PC-3 (cell line): Measurements from ENCODE around the gene SAPCD2. TPM values are rescaled to one million over a fixed set of nuclear protein-coding genes. Genes with fewer than 3 reads are reported as not detected.
A peak's percentile ranks its signal among the peaks of the same experiment; 100 is the strongest.

Experiments used
- ATAC-seq: fragments of 200-7000 bp; cut with Tn5 transposase; 2 replicates; pipeline ENCODE4 v1.9.1; 2020; ENCODE audit warnings: mild to moderate bottlenecking, moderate library complexity
- BruUV-seq: library from RNA; stranded (reverse); fragments of 400-500 nt; replicated peaks from 2 replicates; lab custom pipeline; 2021; lab: Mats Ljungman, UMichigan
- CTCF ChIA-PET: fragments of 300-600 bp; sonication (Branson Sonifier 250); formaldehyde crosslinking; loops from one replicate; lab custom pipeline; 2022; ENCODE audit warnings: antibody characterized with exemption; lab: Charles Lee
- POLR2A ChIA-PET: fragments of 300-600 bp; sonication (Branson Sonifier 250); formaldehyde crosslinking; loops from one replicate; lab custom pipeline; 2022; ENCODE audit warnings: antibody characterized with exemption; ENCODE audit not compliant: unreplicated experiment; lab: Charles Lee
- DNase-seq: peaks from one replicate; pipeline ENCODE4 v3.0.0-alpha.2; 2015
- H2AFZ ChIP-seq: fragments of 300-600 bp; sonication (generic); 2 replicates; pipeline ENCODE4 v1.6.0; 2016; ENCODE audit warnings: antibody characterized with exemption, low read length
- H3F3A ChIP-seq: fragments of 300-600 bp; sonication (generic); one replicate; pipeline ENCODE4 v1.6.0; 2017; ENCODE audit warnings: antibody characterized with exemption, low read length, control low read depth, mild to moderate bottlenecking; ENCODE audit not compliant: unreplicated experiment
- H3K27ac ChIP-seq: fragments of 300-600 bp; sonication (generic); 2 replicates; pipeline ENCODE4 v1.5.1; 2016; ENCODE audit warnings: mild to moderate bottlenecking, low read length
- H3K27me3 ChIP-seq: fragments of 300-600 bp; sonication (generic); 2 replicates; pipeline ENCODE4 v1.6.1; 2016; ENCODE audit warnings: low read length, mixed read lengths
- H3K36me3 ChIP-seq: fragments of 300-600 bp; sonication (generic); 2 replicates; pipeline ENCODE4 v1.6.1; 2016; ENCODE audit warnings: low read depth, mixed run types, low read length, mixed read lengths
- H3K4me1 ChIP-seq: fragments of 300-600 bp; sonication (generic); 2 replicates; pipeline ENCODE4 v1.5.1; 2016; ENCODE audit warnings: low read length; ENCODE audit not compliant: insufficient read depth
- H3K4me2 ChIP-seq: fragments of 300-600 bp; sonication (generic); 2 replicates; pipeline ENCODE4 v1.6.0; 2016; ENCODE audit warnings: low read length
- H3K4me3 ChIP-seq: fragments of 300-600 bp; sonication (generic); 2 replicates; pipeline ENCODE4 v1.5.1; 2016; ENCODE audit warnings: mild to moderate bottlenecking, low read length, mixed read lengths
- H3K79me2 ChIP-seq: fragments of 300-600 bp; sonication (generic); 2 replicates; pipeline ENCODE4 v1.6.1; 2017; ENCODE audit warnings: low read length, mixed read lengths
- H3K9ac ChIP-seq: fragments of 300-600 bp; sonication (generic); 2 replicates; pipeline ENCODE4 v1.6.0; 2016; ENCODE audit warnings: mild to moderate bottlenecking, low read length
- H3K9me2 ChIP-seq: fragments of 300-600 bp; sonication (generic); replicated peaks from 2 replicates; pipeline ENCODE4 v1.6.1; 2016; ENCODE audit warnings: mixed run types, low read length, mixed read lengths
- H3K9me3 ChIP-seq: fragments of 300-600 bp; sonication (generic); 2 replicates; pipeline ENCODE4 v1.6.1; 2016; ENCODE audit warnings: low read length, mixed read lengths
- H4K20me1 ChIP-seq: fragments of 300-600 bp; sonication (generic); 2 replicates; pipeline ENCODE4 v1.6.1; 2016; ENCODE audit warnings: low read length, mixed read lengths
- CTCF ChIP-seq: fragments of 300-600 bp; sonication (generic); conservative IDR thresholded peaks from 2 replicates; pipeline ENCODE4 v1.5.1; 2017; ENCODE audit warnings: antibody characterized with exemption, low read depth, mild to moderate bottlenecking, low read length
- EZH2 ChIP-seq: fragments of 300-600 bp; sonication (generic); IDR thresholded peaks from one replicate; pipeline ENCODE4 v1.6.1; 2017; ENCODE audit warnings: antibody characterized with exemption, mild to moderate bottlenecking, low read length; ENCODE audit not compliant: unreplicated experiment
- EZH2phosphoT487 ChIP-seq: fragments of 300-600 bp; sonication (generic); IDR thresholded peaks from 2 replicates; pipeline ENCODE4 v1.6.1; 2018; ENCODE audit warnings: mild to moderate bottlenecking, antibody characterized with exemption, low read length, borderline replicate concordance
- intact Hi-C: fragments of 100-400 bp; cut with micrococcal nuclease; formaldehyde crosslinking; loops from 2 replicates; pipeline ENCODE4 v1.9.0; 2023
- total RNA-seq: library from RNA; depleted of rRNA; stranded (reverse); fragments of >200 nt; gene quantifications from 2 replicates; pipeline ENCODE4 v1.2.3, GENCODE V29; 2014

Gene SAPCD2
- total RNA-seq, 1 experiment from 2014 or later, result 98.4 TPM

GRCh38 chr9:137108608-137109249 is 38.4 kb upstream of the SAPCD2 start:
- no peak overlapping the region for H3K4me3 ChIP-seq
- POLR2A ChIA-PET, result interaction anchor here (0.6 kb wide), 2 partner anchors 60 to 115 kb away, joined by 3 to 5 read pairs; no protein-coding TSS in a partner anchor
- no peaks in the 10 kb centered on the region for H3K9me2 ChIP-seq
- H2AFZ ChIP-seq, result no peak overlapping the region
- BruUV-seq, result no TSS peak
- CTCF ChIA-PET, result no interaction called here
- H3K4me2 ChIP-seq, result no peak overlapping the region
- no peak overlapping the region for H3K27ac ChIP-seq
- H3F3A ChIP-seq, result no peaks in the 10 kb centered on the region
- H3K9ac ChIP-seq, result no peak overlapping the region
- H3K36me3 ChIP-seq, result peaks cover 3% of the 10 kb centered on the region; the same call in 1 of the 2 replicates
- no peaks in the 10 kb centered on the region for H3K4me1 ChIP-seq
- no peaks in the 10 kb centered on the region for H3K9me3 ChIP-seq
- no peak for DNase-seq
- TF ChIP-seq CTCF (no peak), EZH2 (no peak), EZH2phosphoT487 (no peak)
- H4K20me1 ChIP-seq, result no peaks in the 10 kb centered on the region
- H3K79me2 ChIP-seq, result no peaks in the 10 kb centered on the region
- ATAC-seq, result peak; percentile 14; the same call in 1 of the 2 replicates
- no peaks in the 10 kb centered on the region for H3K27me3 ChIP-seq
- intact Hi-C loops, result no loop called here

GRCh38 chr9:137107982-137108381 is 37.6 kb upstream of the SAPCD2 start:
- CTCF ChIA-PET, result no interaction called here

More at GRCh38 chr9:137107982-137108381, 37.6 kb upstream of the SAPCD2 start:
- ATAC-seq (no peak), DNase-seq (no peak)
- no peaks in the 10 kb centered on the region for H3K9me2 ChIP-seq
- H3K27me3 ChIP-seq, result no peaks in the 10 kb centered on the region
- H3K27ac ChIP-seq, result no peak overlapping the region
- no peaks in the 10 kb centered on the region for H4K20me1 ChIP-seq
- H3K4me2 ChIP-seq, result no peak overlapping the region
- no TSS peak for BruUV-seq
- H3K79me2 ChIP-seq, result no peaks in the 10 kb centered on the region
- peaks cover 10% of the 10 kb centered on the region for H3K36me3 ChIP-seq
- no peak overlapping the region for H3K4me3 ChIP-seq
- H3F3A ChIP-seq, result no peaks in the 10 kb centered on the region
- POLR2A ChIA-PET, result no interaction called here
- H2AFZ ChIP-seq, result no peak overlapping the region
- H3K4me1 ChIP-seq, result no peaks in the 10 kb centered on the region
- intact Hi-C loops, result no loop called here
- TF ChIP-seq CTCF, result no peak
- TF ChIP-seq EZH2, result no peak
- no peak for TF ChIP-seq EZH2phosphoT487
- no peak overlapping the region for H3K9ac ChIP-seq
- no peaks in the 10 kb centered on the region for H3K9me3 ChIP-seq
